HG02870 (cell line): Measurements from ENCODE around the gene PACSIN3.

Experiments
- ATAC-seq: cut with Tn5 transposase; IDR thresholded peaks from one replicate; pipeline ENCODE4 v1.9.1; 2021; ENCODE audit warnings: mild to moderate bottlenecking, moderate library complexity; ENCODE audit not compliant: unreplicated experiment

Gene PACSIN3

GRCh38 chr11:47154616-47155570, 31.3 kb downstream of the PACSIN3 start:
- ATAC-seq, result no peak

GRCh38 chr11:47152953-47153950, 33.0 kb downstream of the PACSIN3 start:
- ATAC-seq, result no peak

GRCh38 chr11:47152126-47152952, 33.9 kb downstream of the PACSIN3 start:
- no peak for ATAC-seq

- ATAC-seq, result no peak
Observed at GRCh38 chr11:47149782-47150181, 36.5 kb downstream of the PACSIN3 start.

GRCh38 chr11:47148903-47149531, 37.2 kb downstream of the PACSIN3 start:
- no peak for ATAC-seq

- ATAC-seq, result no peak
Observed at GRCh38 chr11:47148270-47148669, 38.0 kb downstream of the PACSIN3 start.

GRCh38 chr11:47147681-47148080, 38.6 kb downstream of the PACSIN3 start:
- no peak for ATAC-seq

GRCh38 chr11:47147250-47147649, 39.0 kb downstream of the PACSIN3 start:
- no peak for ATAC-seq

GRCh38 chr11:47144541-47144940, 41.7 kb downstream of the PACSIN3 start:
- no peak for ATAC-seq

GRCh38 chr11:47143322-47143721, 42.9 kb downstream of the PACSIN3 start:
- no peak for ATAC-seq

GRCh38 chr11:47139878-47140277, 46.4 kb downstream of the PACSIN3 start:
- ATAC-seq, result no peak

GRCh38 chr11:47137476-47137875, 48.8 kb downstream of the PACSIN3 start:
- no peak for ATAC-seq

GRCh38 chr11:47136921-47137320, 49.3 kb downstream of the PACSIN3 start:
- ATAC-seq, result no peak

GRCh38 chr11:47136327-47136726, 49.9 kb downstream of the PACSIN3 start:
- no peak for ATAC-seq

GRCh38 chr11:47132981-47133380, 53.3 kb downstream of the PACSIN3 start:
- no peak for ATAC-seq

- no peak for ATAC-seq
Observed at GRCh38 chr11:47132490-47132889, 53.7 kb downstream of the PACSIN3 start.

- peak; percentile 50 for ATAC-seq
Observed at GRCh38 chr11:47131136-47131535, 55.1 kb downstream of the PACSIN3 start.

GRCh38 chr11:47130543-47130942, 55.7 kb downstream of the PACSIN3 start:
- peak; percentile 25 for ATAC-seq
